Measurements from ENCODE around the gene SENP5.
A peak's percentile ranks its signal among the peaks of the same experiment; 100 is the strongest.
"Not testable (repeated sequence)": the region's sequence is repeated elsewhere in the genome, so short reads cannot be mapped to it uniquely, and the experiment has no call there.

SENP5 gene

GRCh38 chr3:196842567-196843434 is 24.9 kb upstream of the SENP5 start:
- TF ChIP-seq, protein P1, sequence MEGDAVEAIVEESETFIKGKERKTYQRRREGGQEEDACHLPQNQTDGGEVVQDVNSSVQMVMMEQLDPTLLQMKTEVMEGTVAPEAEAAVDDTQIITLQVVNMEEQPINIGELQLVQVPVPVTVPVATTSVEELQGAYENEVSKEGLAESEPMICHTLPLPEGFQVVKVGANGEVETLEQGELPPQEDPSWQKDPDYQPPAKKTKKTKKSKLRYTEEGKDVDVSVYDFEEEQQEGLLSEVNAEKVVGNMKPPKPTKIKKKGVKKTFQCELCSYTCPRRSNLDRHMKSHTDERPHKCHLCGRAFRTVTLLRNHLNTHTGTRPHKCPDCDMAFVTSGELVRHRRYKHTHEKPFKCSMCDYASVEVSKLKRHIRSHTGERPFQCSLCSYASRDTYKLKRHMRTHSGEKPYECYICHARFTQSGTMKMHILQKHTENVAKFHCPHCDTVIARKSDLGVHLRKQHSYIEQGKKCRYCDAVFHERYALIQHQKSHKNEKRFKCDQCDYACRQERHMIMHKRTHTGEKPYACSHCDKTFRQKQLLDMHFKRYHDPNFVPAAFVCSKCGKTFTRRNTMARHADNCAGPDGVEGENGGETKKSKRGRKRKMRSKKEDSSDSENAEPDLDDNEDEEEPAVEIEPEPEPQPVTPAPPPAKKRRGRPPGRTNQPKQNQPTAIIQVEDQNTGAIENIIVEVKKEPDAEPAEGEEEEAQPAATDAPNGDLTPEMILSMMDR (conservative IDR thresholded peaks at IDR 0.05; ENCODE audit: low read depth, low read length): no peak
- no peak for DNase-seq (ENCODE audit: low read depth)
- no peak overlapping the region for H3K4me3 ChIP-seq (ENCODE audit: low read depth, low read length)

DNA sequence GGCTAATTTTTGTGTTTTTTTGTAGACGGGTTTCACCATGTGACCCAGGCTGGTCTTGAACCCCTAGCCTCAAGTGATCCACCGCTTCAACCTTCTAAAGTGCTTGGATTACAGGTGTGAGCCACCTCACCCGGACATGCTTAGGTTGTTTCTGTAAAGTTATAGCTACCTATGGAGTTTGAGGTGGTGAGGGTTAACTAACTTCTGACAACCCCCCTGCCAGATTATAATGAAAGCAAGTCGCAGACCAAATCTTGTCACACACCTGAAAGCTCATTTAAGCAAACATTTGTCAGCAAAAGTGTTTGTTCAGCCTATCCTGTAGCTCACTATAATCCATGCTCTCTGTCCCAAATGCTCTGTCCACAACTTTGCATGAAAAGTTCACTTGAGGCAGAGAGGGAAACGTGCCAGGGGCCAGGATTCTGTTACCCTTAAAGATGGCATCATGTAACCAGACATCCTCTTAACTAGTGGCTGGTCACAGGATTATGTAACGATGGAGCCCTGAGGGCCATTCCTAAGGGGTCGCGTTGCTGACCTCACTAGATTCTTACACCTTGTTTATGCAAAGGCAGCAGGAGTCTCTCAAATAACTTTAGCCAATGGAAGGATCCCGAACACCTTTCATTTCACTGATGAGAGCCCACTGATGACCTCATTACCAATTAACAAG is 24.1 kb upstream of the SENP5 start:
- H3K4me3 ChIP-seq (ENCODE audit: low read depth, low read length): no peak overlapping the region
- peak; percentile 14 for DNase-seq (ENCODE audit: low read depth)
- TF ChIP-seq, protein P1 (conservative IDR thresholded peaks at IDR 0.05; ENCODE audit: low read depth, low read length): no peak

GRCh38 chr3:196844235-196845219 is 23.2 kb upstream of the SENP5 start:
- not testable (repeated sequence) for H3K4me3 ChIP-seq (ENCODE audit: low read depth, low read length); DNase-seq (ENCODE audit: low read depth)

- DNase-seq (ENCODE audit: low read depth); H3K4me3 ChIP-seq (ENCODE audit: low read depth, low read length): not testable (repeated sequence)
Measured at GRCh38 chr3:196848375-196848774, 19.3 kb upstream of the SENP5 start.

DNA sequence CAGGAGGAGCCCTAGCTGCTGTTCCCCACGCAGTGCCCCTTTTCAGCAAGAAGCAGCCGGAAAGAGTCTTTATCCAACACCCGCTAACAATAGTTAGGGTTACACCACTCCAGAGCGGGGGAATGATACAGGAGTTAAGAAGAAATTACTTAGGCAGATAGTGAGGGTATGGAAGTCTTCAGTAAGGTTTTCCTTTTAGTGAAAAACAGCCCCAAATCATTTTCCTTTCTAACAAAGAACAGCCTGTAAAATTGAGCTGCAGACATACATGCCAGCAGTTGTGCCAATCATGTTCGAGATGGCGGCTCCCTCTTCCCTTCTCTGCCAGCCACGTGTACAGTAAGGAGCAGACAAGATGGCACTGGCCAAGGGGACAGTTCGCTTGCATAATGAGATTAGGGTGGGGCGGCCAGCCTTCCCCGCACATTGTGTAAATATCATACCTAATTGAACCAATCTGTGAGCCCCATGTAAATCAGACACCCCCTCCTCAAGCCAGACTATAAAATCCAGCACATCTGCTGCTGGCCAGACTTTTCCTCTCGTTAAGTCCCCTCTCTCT is 18.5 kb upstream of the SENP5 start:
- TF ChIP-seq, protein P1 (conservative IDR thresholded peaks at IDR 0.05; ENCODE audit: low read depth, low read length): no peak
- DNase-seq (ENCODE audit: low read depth): no peak
- no peak overlapping the region for H3K4me3 ChIP-seq (ENCODE audit: low read depth, low read length)

- DNase-seq (ENCODE audit: low read depth); H3K4me3 ChIP-seq (ENCODE audit: low read depth, low read length): not testable (repeated sequence)
Measured at GRCh38 chr3:196863000-196863399, 4.7 kb upstream of the SENP5 start.

- TF ChIP-seq, protein P1 (conservative IDR thresholded peaks at IDR 0.05; ENCODE audit: low read depth, low read length): no peak
- peak overlapping the region; percentile 93 for H3K4me3 ChIP-seq (ENCODE audit: low read depth, low read length)
- no peak for DNase-seq (ENCODE audit: low read depth)
Measured at GRCh38 chr3:196867155-196867506, 589 bp upstream of the SENP5 start.

GRCh38 chr3:196868297-196868661 is 559 bp downstream of the SENP5 start:
- DNase-seq (ENCODE audit: low read depth): peak; percentile 30
- TF ChIP-seq, protein P1 (conservative IDR thresholded peaks at IDR 0.05; ENCODE audit: low read depth, low read length): no peak
- H3K4me3 ChIP-seq (ENCODE audit: low read depth, low read length): peak overlapping the region; percentile 93

Data from choroid plexus epithelial cell (primary cell).